Activated CD8-positive, alpha-beta memory T cell treated with anti-CD3 and anti-CD28 coated beads for 1 hour (primary cell): ENCODE results near the gene PPP1R13L.
A peak's percentile ranks its signal among the peaks of the same experiment; 100 is the strongest.

Source experiments
- DNase-seq, 2 donors: peaks; one replicate each; pipeline ENCODE4 v3.0.0-alpha.2; 2020; ENCODE audit warnings: low read depth in 1 of 2; ENCODE audit errors: extremely low read depth in 1 of 2

The PPP1R13L gene

GRCh38 chr19:45407091-45407375 is 2.2 kb upstream of the PPP1R13L start:
- DNase-seq = no peak

DNA sequence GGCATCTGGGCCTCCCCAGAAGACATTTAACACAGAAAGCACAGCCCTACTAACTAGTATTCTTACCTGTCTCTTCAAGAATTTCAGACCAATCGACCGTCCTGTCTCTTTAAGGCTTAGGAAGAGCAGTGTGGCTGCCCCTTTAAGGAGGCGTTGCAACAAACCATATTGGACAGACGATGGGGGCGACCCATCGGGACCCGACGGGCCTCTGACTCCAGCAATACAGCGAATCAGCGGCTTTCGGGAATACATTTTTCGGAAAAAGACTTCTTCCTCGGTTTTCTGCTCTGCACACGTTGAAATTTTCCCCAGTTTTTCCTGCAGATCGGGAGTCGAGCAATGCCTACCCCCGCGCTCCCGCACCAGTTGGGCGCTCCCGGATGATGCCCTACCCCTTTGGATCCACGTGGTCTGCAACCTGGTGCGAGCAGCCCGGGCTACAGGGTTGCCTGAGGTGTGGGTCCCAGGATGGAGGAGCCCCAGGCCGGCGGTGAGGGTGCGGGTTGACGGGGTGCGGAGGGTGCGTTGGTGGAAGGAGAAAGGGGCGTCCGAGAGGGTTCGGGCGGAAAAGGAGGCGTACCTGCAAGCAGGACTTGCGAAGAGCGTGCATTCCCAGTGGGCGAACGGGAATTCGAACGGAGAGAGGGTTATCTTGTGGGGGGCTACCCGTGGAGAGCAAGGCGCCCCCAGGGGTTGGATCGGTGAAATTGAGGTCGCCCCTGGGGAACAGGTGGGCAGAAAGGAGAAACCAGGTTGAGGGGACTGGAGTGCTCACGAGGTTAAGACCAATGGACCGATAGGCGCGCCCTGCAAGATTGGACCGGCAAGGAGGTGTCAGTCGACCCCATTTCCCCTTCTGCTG is 1.6 kb upstream of the PPP1R13L start, which contains the start of gene POLR1G:
Gene POLR1G (plus strand): TSS at position 419 of the 865 bp plus-strand sequence. CDS start 53 bp downstream, at position 472.
- DNase-seq = peak; percentile 41 to 60

- peak; percentile 55 to 72 for DNase-seq
Measured at GRCh38 chr19:45405435-45406225, 761 bp upstream of the PPP1R13L start.

DNA sequence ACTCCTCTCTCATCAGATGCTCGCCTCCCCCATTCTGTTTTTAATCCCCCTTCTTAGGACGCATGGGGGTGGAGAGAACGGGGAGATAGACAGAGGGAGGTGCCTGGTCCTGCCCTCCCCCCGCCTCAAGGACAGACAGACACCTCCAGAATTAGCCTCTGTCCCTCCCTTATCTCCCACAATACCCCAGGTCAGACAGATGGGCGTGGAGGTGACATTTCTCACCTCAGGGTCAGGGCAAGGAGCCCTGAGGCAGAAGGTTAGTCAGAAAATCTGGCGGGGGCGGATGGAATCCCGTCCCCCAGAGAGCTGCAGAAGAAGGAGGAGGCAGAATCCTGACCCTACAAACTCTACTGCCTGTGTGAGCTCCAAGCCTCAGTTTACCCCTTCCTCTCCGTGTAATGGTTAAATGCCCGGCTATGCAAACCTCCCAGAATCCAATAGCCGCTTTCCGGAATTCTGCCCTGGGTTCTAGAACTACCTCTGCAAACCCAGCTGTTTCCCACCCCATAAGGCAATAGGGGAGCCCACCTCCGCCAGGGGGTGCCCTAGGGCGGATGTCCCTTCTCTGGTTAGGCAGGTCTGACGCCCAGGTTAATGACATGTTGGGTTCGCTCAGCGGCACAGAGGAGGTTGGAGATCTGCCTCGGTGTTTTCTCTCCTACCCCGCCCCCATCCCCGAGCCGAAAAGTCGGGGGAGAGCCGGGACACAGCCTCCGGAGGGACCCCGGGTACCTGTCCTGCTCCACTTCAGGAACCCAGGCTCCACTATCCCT is 900 bp downstream of the PPP1R13L start:
- peak; percentile 30 to 51 for DNase-seq

- DNase-seq = no peak
Measured at GRCh38 chr19:45403272-45403671, 1.6 kb downstream of the PPP1R13L start.

DNA sequence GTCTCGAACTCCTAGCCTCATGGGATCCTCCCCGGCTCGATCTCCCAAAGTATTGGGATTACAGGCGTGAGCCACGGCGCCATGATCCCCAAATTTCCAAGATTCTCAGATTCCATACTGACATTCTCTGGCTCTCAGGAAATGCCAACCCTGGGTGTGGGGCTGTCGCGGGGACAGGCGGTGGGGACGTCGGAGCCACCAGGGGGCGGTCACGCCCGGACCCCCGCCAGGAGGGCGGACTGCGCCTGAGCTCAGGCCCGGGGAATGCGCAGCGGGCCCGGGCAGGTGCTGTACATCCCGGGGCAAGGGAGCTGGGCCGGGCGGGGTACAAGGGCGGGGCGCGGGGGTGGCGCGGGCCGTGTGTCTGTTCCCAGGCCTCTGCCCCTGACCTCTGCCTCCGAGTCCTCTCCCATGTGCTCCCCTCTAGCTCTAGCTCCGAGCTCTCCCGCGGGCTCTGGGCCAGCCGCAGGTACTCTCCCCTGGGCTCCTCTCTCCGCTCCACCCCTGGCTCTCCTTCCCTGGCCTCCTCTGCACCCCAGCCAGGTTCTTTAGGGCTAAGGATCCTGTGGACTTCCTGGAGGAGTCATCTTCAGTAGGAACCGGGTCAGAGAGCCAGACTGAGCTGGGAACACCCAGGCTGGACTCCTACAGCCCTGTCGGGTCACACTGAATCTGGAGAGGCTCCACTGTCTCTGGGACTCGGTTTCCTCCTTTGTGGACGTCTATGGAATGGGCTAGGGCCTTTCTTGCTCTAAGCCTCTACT is 2.4 kb downstream of the PPP1R13L start:
- DNase-seq = peak in 1 of 2 donors; percentile 18

GRCh38 chr19:45401815-45402214 is 3.1 kb downstream of the PPP1R13L start:
- no peak for DNase-seq

GRCh38 chr19:45400192-45400591 is 4.7 kb downstream of the PPP1R13L start:
- no peak for DNase-seq

GRCh38 chr19:45395821-45396617 is 8.8 kb downstream of the PPP1R13L start:
- no peak for DNase-seq

DNA sequence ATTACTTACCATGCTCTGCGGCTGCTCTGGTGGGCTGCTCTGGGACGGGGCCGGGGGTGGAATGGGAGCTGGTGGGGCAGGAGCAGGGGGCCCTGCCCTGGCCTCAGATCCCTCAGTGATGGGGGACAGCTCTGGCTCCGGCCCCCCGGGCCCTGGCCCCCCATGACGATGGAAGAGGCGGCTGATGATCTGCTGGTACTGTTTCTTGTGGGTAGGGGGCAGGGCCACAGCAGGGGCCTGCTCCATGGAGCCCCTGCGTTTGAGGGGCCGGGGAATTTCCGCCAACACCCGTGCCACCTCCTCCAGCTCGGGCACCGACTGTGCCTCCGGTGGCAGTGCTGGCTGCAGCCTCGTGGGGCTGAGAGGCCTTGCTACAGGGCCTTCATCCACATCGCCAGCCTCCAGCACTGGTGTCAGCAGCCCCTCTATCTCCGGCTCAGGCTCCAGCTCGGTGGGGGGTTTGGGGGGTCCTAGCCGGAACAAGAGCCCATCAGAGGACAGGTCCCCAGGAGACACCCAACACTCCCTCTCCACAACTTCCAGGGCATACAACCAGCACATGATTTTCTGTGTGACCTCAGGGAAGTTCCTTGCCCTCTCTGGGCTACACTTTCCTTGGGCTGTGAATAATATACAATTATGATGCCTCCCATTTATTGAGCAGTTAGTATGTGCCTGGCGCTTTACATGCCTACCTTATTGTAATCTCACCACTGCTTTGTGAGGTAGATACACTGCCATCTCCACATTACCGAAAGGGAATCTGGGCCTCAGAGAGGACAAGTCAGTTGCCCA is 12.8 kb downstream of the PPP1R13L start:
- DNase-seq = no peak

DNA sequence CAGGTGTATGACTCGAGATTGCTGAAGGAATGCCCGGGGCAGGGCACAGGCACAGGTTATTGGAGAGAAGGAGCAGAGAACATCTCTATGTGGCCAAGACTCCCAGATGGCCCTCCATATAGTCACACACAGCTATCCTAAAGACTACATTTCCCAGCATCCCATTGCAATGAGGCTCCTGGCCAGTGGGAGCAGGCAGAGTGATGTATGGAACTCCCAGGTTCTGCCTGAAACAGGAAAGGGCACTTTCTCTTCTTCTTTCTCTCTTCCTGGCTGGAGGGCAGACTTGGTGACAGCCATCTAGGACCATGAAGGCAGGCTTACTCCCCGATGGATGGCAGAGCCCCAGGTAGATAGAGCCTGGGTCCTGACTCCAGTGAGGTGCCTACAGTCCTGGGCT is 13.5 kb downstream of the PPP1R13L start:
- DNase-seq = no peak

GRCh38 chr19:45385392-45386221 is 19.3 kb downstream of the PPP1R13L start:
- DNase-seq = no peak

DNA sequence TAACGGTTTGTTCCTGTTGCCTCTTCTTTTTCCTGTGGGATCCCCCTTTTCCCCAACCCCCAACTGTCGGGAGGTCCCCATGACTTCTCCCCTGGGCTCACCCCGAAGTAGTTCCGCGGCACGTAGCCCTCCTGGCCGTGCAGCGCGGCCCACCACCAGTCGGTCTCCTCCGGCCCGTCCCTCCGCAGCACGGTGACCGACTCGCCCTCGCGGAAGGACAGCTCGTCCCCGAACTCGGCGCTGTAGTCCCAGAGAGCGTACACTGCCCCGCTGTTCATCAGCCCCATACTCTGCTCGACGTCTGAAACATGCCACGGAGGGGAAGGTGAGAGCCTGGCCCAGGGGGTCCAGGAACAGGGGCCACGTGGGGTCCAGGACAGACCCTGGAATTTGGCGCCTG is 22.4 kb downstream of the PPP1R13L start:
- no peak for DNase-seq

DNA sequence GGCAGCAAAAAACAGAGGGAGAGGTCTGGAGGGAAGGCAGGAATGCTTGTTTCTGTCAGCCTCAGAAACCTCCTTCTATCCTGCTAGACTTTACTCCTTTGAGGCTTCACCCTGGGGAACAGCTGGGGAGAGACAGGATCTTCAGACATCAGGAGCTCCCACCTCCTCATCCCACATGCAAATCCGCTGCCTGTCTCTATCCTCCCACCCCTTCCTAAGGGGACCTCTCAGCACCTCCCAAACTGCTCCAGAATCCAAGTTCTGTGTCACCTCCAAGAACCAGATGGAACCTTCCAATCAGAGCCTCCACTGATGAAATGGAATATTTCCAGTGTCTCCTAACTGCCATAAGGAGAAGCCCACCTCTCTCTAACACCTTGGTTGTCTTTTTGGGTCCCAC is 24.8 kb downstream of the PPP1R13L start:
- no peak for DNase-seq

- DNase-seq = no peak
Measured at GRCh38 chr19:45376045-45376724, 28.7 kb downstream of the PPP1R13L start.

GRCh38 chr19:45370410-45371204 is 34.3 kb downstream of the PPP1R13L start, which contains the start of gene ERCC2:
Gene ERCC2 (minus strand): TSS chr19:45370573. CDS start chr19:45370540, 33 bp downstream.
- DNase-seq = peak; percentile 99
